ENCODE results near the gene IGF2BP3.

Gene IGF2BP3

GRCh38 chr7:23272275-23272674 lies 198.0 kb downstream of the IGF2BP3 start:
- no peak for TF ChIP-seq ZFP3 (CRISPR knock-in tag; IDR thresholded peaks at IDR 0.05)
- no peak for TF ChIP-seq RARB (CRISPR knock-in tag; IDR thresholded peaks at IDR 0.05)
- TF ChIP-seq OSR1 (CRISPR knock-in tag; IDR thresholded peaks at IDR 0.05), result no peak
- TF ChIP-seq BACH2 (CRISPR knock-in tag; IDR thresholded peaks at IDR 0.05; ENCODE audit: borderline replicate concordance), result no peak
- TF ChIP-seq SNAI2 (CRISPR knock-in tag; IDR thresholded peaks at IDR 0.05), result no peak
- no peak for TF ChIP-seq GLIS3 (CRISPR knock-in tag; IDR thresholded peaks at IDR 0.05)
- TF ChIP-seq ZNF8 (CRISPR knock-in tag; IDR thresholded peaks at IDR 0.05), result no peak
- TF ChIP-seq ZC3H10 (CRISPR knock-in tag; IDR thresholded peaks at IDR 0.05), result no peak
- no peak for TF ChIP-seq ZFP30 (CRISPR knock-in tag; IDR thresholded peaks at IDR 0.05)
- TF ChIP-seq ISL1 (CRISPR knock-in tag; IDR thresholded peaks at IDR 0.05), result no peak
- ATAC-seq, result no peak

GRCh38 chr7:23268746-23269145 lies 201.5 kb downstream of the IGF2BP3 start:
- no peak for TF ChIP-seq TSHZ2 (CRISPR knock-in tag; IDR thresholded peaks at IDR 0.05)
- TF ChIP-seq TCF4 (CRISPR knock-in tag; IDR thresholded peaks at IDR 0.05; ENCODE audit: borderline replicate concordance), result no peak
- TF ChIP-seq ZNF8 (CRISPR knock-in tag; IDR thresholded peaks at IDR 0.05), result no peak
- TF ChIP-seq TOX (CRISPR knock-in tag; IDR thresholded peaks at IDR 0.05; ENCODE audit: borderline replicate concordance), result no peak
- TF ChIP-seq RARB (CRISPR knock-in tag; IDR thresholded peaks at IDR 0.05), result no peak
- no peak for TF ChIP-seq ZFP30 (CRISPR knock-in tag; IDR thresholded peaks at IDR 0.05)
- no peak for TF ChIP-seq SNAI2 (CRISPR knock-in tag; IDR thresholded peaks at IDR 0.05)
- TF ChIP-seq CREB5 (CRISPR knock-in tag; IDR thresholded peaks at IDR 0.05; ENCODE audit: low read depth), result no peak
- TF ChIP-seq PPARA (CRISPR knock-in tag; IDR thresholded peaks at IDR 0.05; ENCODE audit: borderline replicate concordance), result no peak
- no peak for TF ChIP-seq ESRRG (CRISPR knock-in tag; IDR thresholded peaks at IDR 0.05)
- no peak for TF ChIP-seq ZC3H10 (CRISPR knock-in tag; IDR thresholded peaks at IDR 0.05)
- no peak for TF ChIP-seq POU6F1 (CRISPR knock-in tag; IDR thresholded peaks at IDR 0.05; ENCODE audit: borderline replicate concordance, low read depth)
- no peak for TF ChIP-seq ZFP3 (CRISPR knock-in tag; IDR thresholded peaks at IDR 0.05)
- no peak for TF ChIP-seq CSRNP3 (CRISPR knock-in tag; IDR thresholded peaks at IDR 0.05)
- no peak for TF ChIP-seq ISL1 (CRISPR knock-in tag; IDR thresholded peaks at IDR 0.05)
- TF ChIP-seq GLIS3 (CRISPR knock-in tag; IDR thresholded peaks at IDR 0.05), result no peak
- TF ChIP-seq CSDC2 (CRISPR knock-in tag; IDR thresholded peaks at IDR 0.05), result no peak
- TF ChIP-seq PATZ1 (CRISPR knock-in tag; IDR thresholded peaks at IDR 0.05; ENCODE audit: borderline replicate concordance), result no peak
- TF ChIP-seq ARNTL (CRISPR knock-in tag; IDR thresholded peaks at IDR 0.05; ENCODE audit: borderline replicate concordance, low read depth), result no peak
- TF ChIP-seq ZNF565 (CRISPR knock-in tag; conservative IDR thresholded peaks at IDR 0.05; ENCODE audit: low read depth), result no peak
- ATAC-seq, result no peak

- ATAC-seq, result no peak
- TF ChIP-seq CREB5 (CRISPR knock-in tag; IDR thresholded peaks at IDR 0.05; ENCODE audit: low read depth) (no peak), ZFP30 (CRISPR knock-in tag; IDR thresholded peaks at IDR 0.05) (no peak), CSDC2 (CRISPR knock-in tag; IDR thresholded peaks at IDR 0.05) (no peak), GLIS3 (CRISPR knock-in tag; IDR thresholded peaks at IDR 0.05) (no peak), PPARA (CRISPR knock-in tag; IDR thresholded peaks at IDR 0.05; ENCODE audit: borderline replicate concordance) (no peak), RARB (CRISPR knock-in tag; IDR thresholded peaks at IDR 0.05) (no peak), CSRNP3 (CRISPR knock-in tag; IDR thresholded peaks at IDR 0.05) (no peak), ESRRG (CRISPR knock-in tag; IDR thresholded peaks at IDR 0.05) (no peak), ZC3H10 (CRISPR knock-in tag; IDR thresholded peaks at IDR 0.05) (no peak), ZNF70 (CRISPR knock-in tag; IDR thresholded peaks at IDR 0.05) (no peak)
Measured at GRCh38 chr7:23268167-23268566, 202.1 kb downstream of the IGF2BP3 start.

Data from SK-N-SH treated with all-trans-retinoic acid at 6 μM for 48 hours (cell line).